SKM-1 treated with dmso at 0.1 percent for 144 hours (cell line): Measurements from ENCODE around the gene SLC2A2.

ENCODE experiments used
- DNase-seq: peaks from one replicate; lab custom pipeline; 2025; ENCODE audit not compliant: unreplicated experiment; lab: John Stamatoyannopoulos, UW

SLC2A2 gene

GRCh38 chr3:171026597-171027293 lies at the start of gene SLC2A2:
SLC2A2 (minus strand) TSS chr3:171026720; CDS start chr3:171026670, 50 bp downstream.
- no peak for DNase-seq

GRCh38 chr3:171072432-171072831 lies 45.9 kb upstream of the SLC2A2 start:
- DNase-seq: peak; percentile 19

- DNase-seq: no peak
Observed at GRCh38 chr3:171068658-171069057, 42.1 kb upstream of the SLC2A2 start.

DNA sequence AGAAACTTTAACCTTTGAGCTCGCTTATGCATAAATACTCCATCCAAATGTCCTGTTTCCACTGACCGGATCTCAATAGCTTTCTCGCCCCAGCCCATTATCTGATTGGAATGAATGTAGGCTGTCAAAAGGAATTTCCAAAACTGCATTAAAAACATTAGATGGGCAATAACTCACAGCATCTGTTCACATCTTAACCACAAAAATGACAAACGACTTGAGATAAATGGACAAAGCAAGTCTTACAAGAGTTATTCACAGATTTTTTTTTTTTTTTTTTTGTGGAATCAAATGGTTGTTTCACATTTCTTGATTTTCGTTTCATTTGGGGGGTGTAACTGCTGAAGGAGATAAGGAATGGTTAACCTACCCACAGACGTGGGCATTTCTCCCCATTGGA lies 39.7 kb upstream of the SLC2A2 start:
- no peak for DNase-seq

DNA sequence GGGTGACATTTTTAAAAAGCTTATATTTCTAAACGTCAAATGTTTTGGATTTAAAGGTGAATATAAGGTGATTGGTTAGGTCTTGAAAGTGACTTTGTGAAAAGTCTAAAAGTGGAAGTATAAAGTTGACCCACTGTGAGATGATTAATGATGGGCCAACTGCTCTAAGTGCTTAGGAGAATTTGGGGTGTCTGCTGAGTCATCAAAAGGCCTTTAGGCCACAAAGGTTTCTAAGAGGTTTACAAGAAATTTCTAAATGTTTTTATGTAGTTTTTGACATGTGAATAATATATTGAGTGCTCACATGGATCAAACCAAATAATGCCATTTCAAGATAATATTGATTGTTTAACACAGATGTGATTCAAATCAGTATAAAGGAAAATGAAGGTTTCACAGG lies 39.2 kb upstream of the SLC2A2 start:
- no peak for DNase-seq

GRCh38 chr3:171064461-171064860 lies 37.9 kb upstream of the SLC2A2 start:
- no peak for DNase-seq

DNA sequence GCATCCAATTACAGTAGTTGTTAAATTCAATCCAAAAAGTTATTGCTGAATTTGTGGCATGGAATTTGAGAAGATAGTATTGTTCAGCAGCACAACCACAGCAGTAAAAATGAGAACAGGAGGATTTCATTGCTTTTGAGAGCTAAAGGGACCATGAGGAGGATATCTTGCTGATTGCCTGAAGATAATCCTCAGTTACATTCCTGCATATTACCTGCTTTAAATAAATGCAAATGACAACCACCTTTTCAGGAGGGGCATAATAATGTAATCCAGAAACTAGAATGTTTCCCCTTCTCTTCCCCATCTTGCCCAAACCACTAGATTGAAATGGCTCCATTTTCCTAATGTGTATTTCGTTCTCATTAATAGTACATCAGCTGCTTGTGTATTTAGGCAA lies 35.2 kb upstream of the SLC2A2 start:
- DNase-seq: no peak

DNA sequence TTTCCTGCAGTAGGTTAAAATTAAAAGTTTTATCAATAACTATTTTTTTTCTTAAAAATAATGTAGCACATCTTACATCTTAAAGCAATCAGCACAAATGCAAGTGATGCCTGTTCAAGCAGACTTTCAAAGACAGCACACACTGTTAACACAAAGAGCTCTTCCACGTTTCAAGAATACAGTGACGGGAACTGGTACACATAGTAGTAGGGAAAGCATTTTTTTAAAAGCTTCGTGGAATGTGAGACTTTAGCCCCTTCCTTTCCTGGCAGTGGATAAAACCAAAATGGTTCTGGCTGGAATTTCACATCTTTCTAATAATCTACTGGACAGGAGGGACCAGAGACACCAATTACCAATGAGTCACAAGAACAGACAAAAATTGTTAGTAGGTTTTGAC lies 33.5 kb upstream of the SLC2A2 start:
- DNase-seq: no peak

GRCh38 chr3:171058873-171059603 lies 32.5 kb upstream of the SLC2A2 start:
- DNase-seq: no peak

GRCh38 chr3:171058058-171058457 lies 31.5 kb upstream of the SLC2A2 start:
- no peak for DNase-seq

DNA sequence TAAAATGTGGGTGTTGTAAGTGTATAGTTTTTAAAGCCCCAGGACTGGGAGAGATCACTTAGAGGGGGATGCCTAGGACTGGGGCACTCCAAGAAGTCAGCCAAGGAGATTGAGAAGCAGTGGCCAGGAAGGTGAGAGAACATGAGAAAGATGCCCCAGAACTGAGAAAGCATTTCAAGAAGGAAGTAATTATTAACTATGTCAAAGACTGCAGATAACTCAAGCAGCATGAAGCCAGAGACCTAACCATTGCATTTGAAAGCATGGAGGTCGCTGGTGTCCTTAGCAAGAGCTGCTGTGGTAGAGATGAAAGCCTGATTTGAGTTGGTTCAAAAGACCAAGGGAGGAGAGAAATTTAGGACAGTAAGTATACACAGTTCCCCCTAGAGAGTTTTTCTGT lies 30.6 kb upstream of the SLC2A2 start:
- DNase-seq: no peak

DNA sequence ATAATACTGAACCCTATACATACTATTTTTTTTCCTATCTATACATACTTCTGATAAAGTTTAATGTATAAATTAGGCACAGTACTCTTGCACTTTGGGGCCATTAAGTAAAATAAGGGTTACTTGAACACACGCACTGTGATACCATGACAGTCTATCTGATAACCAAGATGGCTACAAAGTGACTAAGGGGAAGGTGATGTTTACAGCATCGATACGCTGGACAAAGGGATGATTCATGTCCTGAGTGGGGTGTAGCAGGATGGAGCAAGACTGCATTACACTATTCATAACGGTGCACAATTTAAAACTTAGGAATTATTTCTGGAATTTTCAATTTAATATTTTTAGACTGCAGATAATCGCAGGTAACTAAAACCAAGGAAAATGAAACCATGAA lies 30.0 kb upstream of the SLC2A2 start:
- DNase-seq: no peak

DNA sequence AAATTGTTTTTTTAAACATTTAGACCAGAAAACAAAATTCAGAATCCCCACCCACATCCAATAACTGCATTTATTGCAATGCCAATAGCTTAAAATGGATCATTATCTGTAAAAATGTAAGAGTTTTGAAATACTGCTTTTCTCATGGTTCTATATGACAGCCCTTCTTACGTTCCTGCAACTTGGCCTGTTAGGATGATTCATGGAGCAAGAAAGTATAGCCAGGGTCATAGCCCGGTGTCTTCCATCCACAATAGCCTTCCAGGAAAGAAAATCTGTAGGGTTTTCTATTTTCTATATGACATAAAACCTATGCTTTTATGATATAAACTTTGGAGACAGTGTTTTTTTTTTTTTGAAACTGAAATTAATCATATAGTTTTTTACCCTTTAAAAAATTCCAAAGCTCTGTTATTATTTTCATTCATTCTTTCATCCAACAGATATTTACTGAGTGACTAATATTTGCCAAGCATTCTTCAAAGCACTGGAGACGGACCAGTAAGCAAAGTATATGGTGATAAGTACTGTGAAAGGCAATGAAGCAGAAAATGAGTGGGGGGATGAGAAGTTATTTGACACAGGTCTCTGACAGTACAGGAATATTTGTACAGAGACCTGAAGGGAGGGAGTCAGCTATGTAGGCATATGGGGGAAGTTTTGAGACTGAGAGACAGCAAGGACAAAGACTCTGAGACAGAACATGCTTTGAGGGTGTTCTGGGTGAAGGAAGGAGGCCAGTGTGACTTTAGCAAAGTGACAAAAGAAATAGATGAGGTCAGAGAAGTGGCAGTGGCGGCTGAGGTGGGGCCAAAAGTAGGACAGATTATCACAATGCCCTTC lies 29.0 kb upstream of the SLC2A2 start:
- DNase-seq: no peak

- no peak for DNase-seq
Observed at GRCh38 chr3:171054921-171055320, 28.4 kb upstream of the SLC2A2 start.

DNA sequence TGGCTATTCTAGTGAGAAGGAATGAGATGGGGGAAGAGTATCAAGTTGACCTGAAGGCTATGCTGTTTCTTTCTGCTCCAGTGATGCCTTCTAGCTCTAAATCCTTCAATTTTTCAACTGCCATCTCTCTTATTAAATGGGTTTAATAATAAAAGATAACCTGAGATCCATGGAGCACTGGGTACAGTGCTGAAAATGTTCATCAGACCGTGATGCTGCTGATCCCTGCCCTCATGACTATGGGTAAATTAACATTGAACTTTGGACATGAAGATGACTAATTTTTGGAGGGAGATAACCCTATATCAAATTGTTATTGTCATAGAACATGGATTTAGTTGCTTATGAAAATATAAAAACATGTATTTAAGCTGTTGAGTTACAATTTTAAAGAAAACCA lies 27.7 kb upstream of the SLC2A2 start:
- no peak for DNase-seq

DNA sequence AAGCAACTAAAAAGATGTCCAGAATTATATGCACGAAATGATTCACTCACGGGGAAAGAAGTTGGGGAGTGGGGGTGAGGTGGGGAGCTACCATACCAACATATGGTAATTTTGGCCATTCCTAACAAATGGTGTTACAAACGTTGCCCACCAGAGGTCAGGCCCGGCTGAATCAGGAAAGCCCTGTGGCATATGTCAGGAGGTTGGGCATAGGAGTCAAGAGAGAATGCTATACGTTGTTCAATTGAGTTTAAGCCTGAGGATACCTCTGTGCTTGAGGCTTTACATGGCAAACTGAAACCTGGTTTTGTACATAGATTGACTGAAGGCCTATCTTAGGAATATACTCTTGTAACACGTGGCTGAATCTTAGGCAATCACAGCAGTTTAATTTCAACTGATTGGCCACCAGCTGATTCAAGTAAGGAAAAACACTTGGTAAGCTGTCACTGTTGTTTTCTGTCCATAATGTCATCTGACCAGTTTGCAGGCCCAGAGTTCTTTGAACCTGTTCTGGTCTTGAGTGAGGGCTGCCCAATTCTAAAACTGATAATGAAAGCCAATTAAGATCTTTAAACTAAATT lies 23.4 kb upstream of the SLC2A2 start:
- DNase-seq: peak; percentile 33

DNA sequence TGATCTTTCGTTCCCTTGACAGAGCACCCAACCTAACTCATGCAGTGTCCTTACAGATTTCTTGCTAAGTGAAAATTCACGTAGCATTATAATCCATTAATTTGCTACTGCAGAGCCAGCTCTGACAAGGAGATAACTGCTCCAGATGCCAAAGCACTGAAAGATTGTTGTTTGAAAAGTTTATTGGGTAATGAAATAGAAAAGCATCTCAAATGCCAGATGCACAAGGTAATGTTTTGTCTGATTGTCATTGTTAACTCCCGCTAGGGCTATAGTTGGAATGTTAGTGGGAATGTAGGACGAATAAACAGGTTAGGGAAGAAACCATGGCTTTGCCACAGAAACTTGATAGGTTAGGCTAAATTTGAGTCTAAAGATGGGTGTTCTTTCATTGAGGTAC lies 20.2 kb upstream of the SLC2A2 start:
- no peak for DNase-seq

- DNase-seq: no peak
Observed at GRCh38 chr3:171044835-171045793, 18.6 kb upstream of the SLC2A2 start.

DNA sequence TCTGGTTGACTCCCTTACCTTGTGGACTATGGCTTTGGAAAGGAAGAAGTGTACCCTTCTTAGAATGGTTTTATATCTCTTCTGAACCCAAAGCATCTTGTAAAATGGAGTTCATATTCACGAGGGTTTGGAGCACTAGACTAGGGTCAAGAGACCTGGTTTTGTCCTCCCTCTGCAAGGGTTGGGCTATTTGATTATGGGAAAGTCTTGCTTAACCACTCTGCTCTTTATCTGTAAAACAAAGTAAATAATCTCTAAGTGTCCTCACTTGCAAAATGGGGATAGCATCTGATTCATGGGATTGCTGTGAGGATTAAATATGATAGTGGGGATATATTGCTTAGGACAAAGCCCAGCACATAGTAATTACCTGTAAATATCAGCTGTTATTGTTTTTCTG lies 17.9 kb upstream of the SLC2A2 start:
- DNase-seq: no peak

GRCh38 chr3:171039674-171040073 lies 13.2 kb upstream of the SLC2A2 start:
- DNase-seq: no peak
